HCT116 (cell line): Measurements from ENCODE around the gene NOXO1. TPM values are rescaled to one million over a fixed set of nuclear protein-coding genes. Genes with fewer than 3 reads are reported as not detected.

Experiments used
- ATAC-seq: fragments of 200-7000 bp; cut with Tn5 transposase; 2 replicates; pipeline ENCODE4 v1.9.1; 2020; ENCODE audit warnings: mild to moderate bottlenecking, moderate library complexity
- BruUV-seq: library from RNA; stranded (reverse); fragments of 400-500 nt; replicated peaks from 2 replicates; lab custom pipeline; 2021; lab: Mats Ljungman, UMichigan
- CTCF ChIA-PET: fragments of 300-600 bp; sonication (Branson Sonifier 250); formaldehyde crosslinking; loops from one replicate; lab custom pipeline; 2021; ENCODE audit warnings: antibody characterized with exemption; lab: Charles Lee
- POLR2A ChIA-PET: fragments of 300-600, 350-600 bp; sonication (Branson Sonifier 250); formaldehyde crosslinking; loops from one replicate; lab custom pipeline; 2021; ENCODE audit warnings: antibody characterized with exemption; lab: Charles Lee
- RAD21 ChIA-PET, 2 experiments: fragments of 300-600 bp; sonication (Branson Sonifier 250); formaldehyde crosslinking; loops; one replicate each; lab custom pipeline; 2023; ENCODE audit warnings: low total read pairs in 2 of 2; ENCODE audit not compliant: uncharacterized antibody in 2 of 2, unreplicated experiment in 2 of 2, low non-redundant PET in 1 of 2; lab: Charles Lee
- DNase-seq: peaks from one replicate; pipeline ENCODE4 v3.0.0-alpha.2; 2010; ENCODE audit warnings: low read depth, low spot score
- H2AFZ ChIP-seq: fragments of 200-600 bp; shearing (Covaris generic), sonication (generic); 2 replicates; pipeline ENCODE4 v1.6.1; 2017; ENCODE audit warnings: low read depth, mixed run types, mixed read lengths, antibody characterized with exemption, low read length; ENCODE audit not compliant: poor library complexity, severe bottlenecking
- H3K27ac ChIP-seq: 2 replicates; pipeline ENCODE4 v1.5.1; 2012; ENCODE audit warnings: low read depth, low read length
- H3K27me3 ChIP-seq: fragments of 200-600 bp; sonication (generic); 2 replicates; pipeline ENCODE4 v1.6.1; 2016; ENCODE audit warnings: mixed run types, low read length, mixed read lengths; ENCODE audit not compliant: insufficient read depth
- H3K36me3 ChIP-seq, 2 experiments: fragments of 200-500 bp in 1 of 2; fragments of 200-600 bp in 1 of 2; sonication (Bioruptor generic) in 1 of 2; sonication (generic) in 1 of 2; 2 replicates each; pipeline versions ENCODE4 v1.5.1 to v1.6.1; 2014 to 2016; ENCODE audit warnings: low read length in 2 of 2, inconsistent platforms in 1 of 2, mixed read lengths in 1 of 2, mixed run types in 1 of 2; ENCODE audit not compliant: insufficient read depth in 2 of 2, control insufficient read depth in 1 of 2
- H3K4me1 ChIP-seq, 2 experiments: fragments of 200-600 bp in 1 of 2; sonication (generic) in 1 of 2; 2 replicates each; pipeline versions ENCODE4 v1.5.1 to v1.6.1; 2012 to 2017; ENCODE audit warnings: low read length in 2 of 2, inconsistent platforms in 1 of 2, mild to moderate bottlenecking in 1 of 2, mixed read lengths in 1 of 2, mixed run types in 1 of 2, moderate library complexity in 1 of 2; ENCODE audit not compliant: insufficient read depth in 2 of 2, control insufficient read depth in 1 of 2
- H3K4me2 ChIP-seq: fragments of 200-600 bp; sonication (generic); 2 replicates; pipeline ENCODE4 v1.6.1; 2017; ENCODE audit warnings: mixed run types, low read length, mixed read lengths
- H3K4me3 ChIP-seq, 2 experiments: fragments of 200-600 bp in 1 of 2; sonication (generic) in 1 of 2; replicated peaks in 1 of 2; 2 replicates each; pipeline ENCODE4 v1.5.1; 2011 to 2016; ENCODE audit warnings: low read length in 2 of 2, control low read depth in 1 of 2, low read depth in 1 of 2, mild to moderate bottlenecking in 1 of 2, mixed read lengths in 1 of 2, mixed run types in 1 of 2
- H3K79me2 ChIP-seq: fragments of 200-600 bp; sonication (generic); 2 replicates; pipeline ENCODE4 v1.6.1; 2017; ENCODE audit warnings: mild to moderate bottlenecking, mixed run types, low read length, moderate library complexity, mixed read lengths; ENCODE audit not compliant: insufficient read depth
- H3K9ac ChIP-seq: fragments of 200-600 bp; sonication (generic); 2 replicates; pipeline ENCODE4 v1.6.1; 2016; ENCODE audit warnings: low read length, mixed read lengths
- H3K9me2 ChIP-seq: fragments of 200-600 bp; sonication (generic), shearing (Covaris generic); 2 replicates; pipeline ENCODE4 v1.6.1; 2017; ENCODE audit warnings: mixed run types, mild to moderate bottlenecking, moderate library complexity; ENCODE audit not compliant: insufficient read depth
- H3K9me3 ChIP-seq, 2 experiments: fragments of 200-500 bp in 1 of 2; fragments of 200-600 bp in 1 of 2; sonication (Bioruptor generic) in 1 of 2; sonication (generic) in 1 of 2; 2 replicates each; pipeline ENCODE4 v1.6.1; 2014 to 2017; ENCODE audit warnings: low read length in 2 of 2, mixed read lengths in 2 of 2, inconsistent platforms in 1 of 2, low read depth in 1 of 2, mild to moderate bottlenecking in 1 of 2, mixed run types in 1 of 2, moderate library complexity in 1 of 2; ENCODE audit not compliant: control insufficient read depth in 1 of 2, insufficient read depth in 1 of 2
- H4K20me1 ChIP-seq: fragments of 200-600 bp; sonication (generic), shearing (Covaris generic); 2 replicates; pipeline ENCODE4 v1.6.1; 2017; ENCODE audit warnings: mixed run types, mild to moderate bottlenecking, moderate library complexity; ENCODE audit not compliant: insufficient read depth
- CBX3 ChIP-seq: IDR thresholded peaks from 2 replicates; pipeline ENCODE4 v1.6.1; 2012; ENCODE audit warnings: low read depth
- CEBPB ChIP-seq: IDR thresholded peaks from 2 replicates; pipeline ENCODE4 v1.6.1; 2012; ENCODE audit warnings: low read depth
- CTCF ChIP-seq, 3 experiments: fragments of 200-600 bp in 1 of 3; sonication (generic) in 1 of 3; IDR thresholded peaks in 2 of 3; conservative IDR thresholded peaks in 1 of 3; 2 replicates each; pipeline ENCODE4 v1.5.1; 2012 to 2017; ENCODE audit warnings: low read depth in 2 of 3, low read length in 2 of 3, antibody characterized with exemption in 1 of 3, borderline replicate concordance in 1 of 3, control low read depth in 1 of 3, mild to moderate bottlenecking in 1 of 3, mixed read lengths in 1 of 3, mixed run types in 1 of 3, moderate library complexity in 1 of 3; ENCODE audit not compliant: insufficient read depth in 1 of 3
- EGR1 ChIP-seq: IDR thresholded peaks from 2 replicates; pipeline ENCODE4 v1.6.1; 2012; ENCODE audit warnings: low read depth
- EZH2 ChIP-seq: fragments of 200-600 bp; sonication (generic); IDR thresholded peaks from 2 replicates; pipeline ENCODE4 v1.6.1; 2017; ENCODE audit warnings: antibody characterized with exemption, mixed run types
- POLR2A ChIP-seq: IDR thresholded peaks from 2 replicates; pipeline ENCODE4 v1.7.0; 2011; ENCODE audit warnings: borderline replicate concordance; ENCODE audit not compliant: insufficient read depth, insufficient read length; ENCODE audit errors: extremely low read depth
- POLR2AphosphoS5 ChIP-seq: IDR thresholded peaks from 2 replicates; pipeline ENCODE4 v1.6.1; 2011; ENCODE audit warnings: mild to moderate bottlenecking, low read depth, low read length, moderate library complexity
- SIN3A ChIP-seq: IDR thresholded peaks from 2 replicates; pipeline ENCODE4 v1.6.1; 2012; ENCODE audit warnings: low read depth
- SP1 ChIP-seq: IDR thresholded peaks from 2 replicates; pipeline ENCODE4 v1.6.1; 2012; ENCODE audit warnings: low read depth
- SRF ChIP-seq: IDR thresholded peaks from 2 replicates; pipeline ENCODE4 v1.6.1; 2012; ENCODE audit warnings: low read depth
- TCF7L2 ChIP-seq: IDR thresholded peaks from 2 replicates; pipeline ENCODE4 v1.7.0; 2011; ENCODE audit warnings: borderline replicate concordance, inconsistent platforms; ENCODE audit not compliant: insufficient read depth, insufficient read length; ENCODE audit errors: extremely low read depth
- ZBTB33 ChIP-seq: IDR thresholded peaks from 2 replicates; pipeline ENCODE4 v1.6.1; 2011; ENCODE audit warnings: mild to moderate bottlenecking, low read length, moderate library complexity; ENCODE audit not compliant: insufficient replicate concordance; ENCODE audit errors: extremely low read depth
- intact Hi-C: fragments of 100-400 bp; cut with micrococcal nuclease; formaldehyde crosslinking; loops from 2 replicates; pipeline ENCODE4 v1.10.0; 2022
- total RNA-seq: library from RNA; stranded (reverse); gene quantifications from one replicate; pipeline ENCODE4 v1.2.1, GENCODE V29; 2021; ENCODE audit not compliant: unreplicated experiment
- TF ChIP-seq, protein P1 (sequence below): IDR thresholded peaks from 2 replicates; pipeline ENCODE4 v1.6.1; 2012; ENCODE audit warnings: low read depth
- TF ChIP-seq, protein P2 (sequence below): IDR thresholded peaks from 2 replicates; pipeline ENCODE4 v1.6.1; 2012
- TF ChIP-seq, protein P3 (sequence below): IDR thresholded peaks from 2 replicates; pipeline ENCODE4 v1.6.1; 2012

Gene NOXO1
- total RNA-seq, 1 experiment from 2014 or later = 10.0 TPM

DNA sequence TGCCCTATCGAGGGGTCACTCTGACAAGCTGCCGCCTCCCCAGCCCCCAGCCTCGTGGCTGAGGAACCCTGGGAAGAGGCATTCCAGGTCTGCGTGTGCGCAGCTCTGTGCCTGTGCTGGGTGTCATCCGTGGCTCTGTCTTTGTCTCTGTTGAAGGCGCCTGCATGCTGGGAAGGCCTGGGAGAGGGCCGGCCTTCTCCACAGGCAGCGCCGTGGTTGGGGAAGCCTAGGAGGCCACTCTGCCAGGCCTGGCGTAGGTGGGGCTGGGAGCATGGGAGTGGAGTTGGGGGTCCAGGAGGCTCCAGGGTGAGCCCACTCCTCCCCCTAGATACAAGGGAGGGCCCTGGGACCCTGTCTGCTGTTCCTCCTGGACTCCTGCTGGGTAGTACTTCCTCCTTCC is 48.8 kb upstream of the NOXO1 start:
- no peak overlapping the region for H2AFZ ChIP-seq
- ATAC-seq (no peak), DNase-seq (no peak)
- CTCF ChIA-PET = no interaction called here
- no peaks in the 10 kb centered on the region for H3K27me3 ChIP-seq
- POLR2A ChIA-PET = no interaction called here
- H3K9ac ChIP-seq = no peak overlapping the region
- H3K4me3 ChIP-seq = no peak overlapping the region
- RAD21 ChIA-PET = interaction anchor here in 1 of 2 experiments (0.7 kb wide), 1 partner anchor 174 kb away, joined by 4 read pairs; no protein-coding TSS in a partner anchor
- no peak overlapping the region for H3K4me2 ChIP-seq
- no peaks in the 10 kb centered on the region for H4K20me1 ChIP-seq
- no peak overlapping the region; the same call in 1 of the 2 replicates for H3K27ac ChIP-seq
- TF ChIP-seq POLR2AphosphoS5 (no peak), POLR2A (no peak), TCF7L2 (no peak), CEBPB (no peak), CBX3 (no peak), SIN3A (no peak), CTCF (IDR thresholded peaks at IDR 0.05 in 2 of 3, conservative IDR thresholded peaks at IDR 0.05 in 1 of 3; ENCODE audit: borderline replicate concordance in 1 of 3, insufficient read depth in 1 of 3, low read depth in 2 of 3, low read length in 2 of 3) (no peak), EZH2 (no peak), SP1 (no peak), ZBTB33 (no peak), EGR1 (no peak), SRF (no peak)
- TF ChIP-seq, protein P1, sequence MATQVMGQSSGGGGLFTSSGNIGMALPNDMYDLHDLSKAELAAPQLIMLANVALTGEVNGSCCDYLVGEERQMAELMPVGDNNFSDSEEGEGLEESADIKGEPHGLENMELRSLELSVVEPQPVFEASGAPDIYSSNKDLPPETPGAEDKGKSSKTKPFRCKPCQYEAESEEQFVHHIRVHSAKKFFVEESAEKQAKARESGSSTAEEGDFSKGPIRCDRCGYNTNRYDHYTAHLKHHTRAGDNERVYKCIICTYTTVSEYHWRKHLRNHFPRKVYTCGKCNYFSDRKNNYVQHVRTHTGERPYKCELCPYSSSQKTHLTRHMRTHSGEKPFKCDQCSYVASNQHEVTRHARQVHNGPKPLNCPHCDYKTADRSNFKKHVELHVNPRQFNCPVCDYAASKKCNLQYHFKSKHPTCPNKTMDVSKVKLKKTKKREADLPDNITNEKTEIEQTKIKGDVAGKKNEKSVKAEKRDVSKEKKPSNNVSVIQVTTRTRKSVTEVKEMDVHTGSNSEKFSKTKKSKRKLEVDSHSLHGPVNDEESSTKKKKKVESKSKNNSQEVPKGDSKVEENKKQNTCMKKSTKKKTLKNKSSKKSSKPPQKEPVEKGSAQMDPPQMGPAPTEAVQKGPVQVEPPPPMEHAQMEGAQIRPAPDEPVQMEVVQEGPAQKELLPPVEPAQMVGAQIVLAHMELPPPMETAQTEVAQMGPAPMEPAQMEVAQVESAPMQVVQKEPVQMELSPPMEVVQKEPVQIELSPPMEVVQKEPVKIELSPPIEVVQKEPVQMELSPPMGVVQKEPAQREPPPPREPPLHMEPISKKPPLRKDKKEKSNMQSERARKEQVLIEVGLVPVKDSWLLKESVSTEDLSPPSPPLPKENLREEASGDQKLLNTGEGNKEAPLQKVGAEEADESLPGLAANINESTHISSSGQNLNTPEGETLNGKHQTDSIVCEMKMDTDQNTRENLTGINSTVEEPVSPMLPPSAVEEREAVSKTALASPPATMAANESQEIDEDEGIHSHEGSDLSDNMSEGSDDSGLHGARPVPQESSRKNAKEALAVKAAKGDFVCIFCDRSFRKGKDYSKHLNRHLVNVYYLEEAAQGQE = no peak
- TF ChIP-seq, protein P2, sequence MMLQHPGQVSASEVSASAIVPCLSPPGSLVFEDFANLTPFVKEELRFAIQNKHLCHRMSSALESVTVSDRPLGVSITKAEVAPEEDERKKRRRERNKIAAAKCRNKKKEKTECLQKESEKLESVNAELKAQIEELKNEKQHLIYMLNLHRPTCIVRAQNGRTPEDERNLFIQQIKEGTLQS = no peak
- TF ChIP-seq, protein P3, sequence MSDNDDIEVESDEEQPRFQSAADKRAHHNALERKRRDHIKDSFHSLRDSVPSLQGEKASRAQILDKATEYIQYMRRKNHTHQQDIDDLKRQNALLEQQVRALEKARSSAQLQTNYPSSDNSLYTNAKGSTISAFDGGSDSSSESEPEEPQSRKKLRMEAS = no peak
- intact Hi-C loops = no loop called here
- no peaks in the 10 kb centered on the region for H3K9me3 ChIP-seq
- no peaks in the 10 kb centered on the region for H3K9me2 ChIP-seq
- peaks cover 14% of the 10 kb centered on the region; the same call in 1 of the 2 replicates for H3K79me2 ChIP-seq
- no peaks in the 10 kb centered on the region for H3K36me3 ChIP-seq
- H3K4me1 ChIP-seq = peaks cover 11 to 26% of the 10 kb centered on the region in 2 experiments
- no TSS peak for BruUV-seq
